T-helper 1 cell treated with Interleukin-12 subunit alpha and Interleukin-12 subunit beta and Interleukin-4 antibody, amounts not matched to agents 30 μg/mL and 1 μg/mL, for 36 hours (primary cell): ENCODE results near the gene SRBD1.
"Not testable (repeated sequence)": the region's sequence is repeated elsewhere in the genome, so short reads cannot be mapped to it uniquely, and the experiment has no call there.

Source experiments
- H3K27ac Mint-ChIP-seq: one replicate; pipeline ENCODE4 v1.8.0; 2021; ENCODE audit warnings: mild to moderate bottlenecking, mixed read lengths
- H3K27me3 Mint-ChIP-seq: one replicate; pipeline ENCODE4 v1.8.0; 2021; ENCODE audit warnings: low read depth, mixed read lengths
- H3K36me3 Mint-ChIP-seq: one replicate; pipeline ENCODE4 v1.8.0; 2021; ENCODE audit warnings: low read depth, mixed read lengths
- H3K4me1 Mint-ChIP-seq: one replicate; pipeline ENCODE4 v1.8.0; 2021; ENCODE audit warnings: low read depth, mixed read lengths
- H3K4me3 Mint-ChIP-seq: one replicate; pipeline ENCODE4 v1.8.0; 2021; ENCODE audit warnings: mild to moderate bottlenecking, moderate library complexity, mixed read lengths
- H3K9me3 Mint-ChIP-seq: one replicate; pipeline ENCODE4 v1.8.0; 2021; ENCODE audit warnings: mixed read lengths

SRBD1 gene

GRCh38 chr2:45435316-45435715 is 175.8 kb downstream of the SRBD1 start:
- no peaks in the 10 kb centered on the region for H3K36me3 Mint-ChIP-seq
- H3K9me3 Mint-ChIP-seq, result peaks cover 4% of the 10 kb centered on the region
- H3K4me1 Mint-ChIP-seq, result no peaks in the 10 kb centered on the region
- H3K27me3 Mint-ChIP-seq, result no peaks in the 10 kb centered on the region
- H3K27ac Mint-ChIP-seq, result no peak overlapping the region
- no peak overlapping the region for H3K4me3 Mint-ChIP-seq

GRCh38 chr2:45433363-45433762 is 177.7 kb downstream of the SRBD1 start:
- no peak overlapping the region for H3K4me3 Mint-ChIP-seq
- H3K4me1 Mint-ChIP-seq, result no peaks in the 10 kb centered on the region
- no peaks in the 10 kb centered on the region for H3K36me3 Mint-ChIP-seq
- H3K27ac Mint-ChIP-seq, result no peak overlapping the region
- H3K9me3 Mint-ChIP-seq, result peaks cover 4% of the 10 kb centered on the region
- no peaks in the 10 kb centered on the region for H3K27me3 Mint-ChIP-seq

GRCh38 chr2:45432406-45432805 is 178.7 kb downstream of the SRBD1 start:
- Mint-ChIP-seq H3K9me3 (peaks cover 4% of the 10 kb centered on the region), H3K36me3 (no peaks in the 10 kb centered on the region), H3K27ac (no peak overlapping the region), H3K4me3 (no peak overlapping the region), H3K27me3 (no peaks in the 10 kb centered on the region), H3K4me1 (no peaks in the 10 kb centered on the region)

- H3K4me3 Mint-ChIP-seq, H3K36me3 Mint-ChIP-seq, H3K27me3 Mint-ChIP-seq, H3K27ac Mint-ChIP-seq, H3K4me1 Mint-ChIP-seq, H3K9me3 Mint-ChIP-seq: not testable (repeated sequence)
These were observed 185.0 kb downstream of the SRBD1 start for GRCh38 chr2:45426025-45426424.

GRCh38 chr2:45422921-45423320 is 188.1 kb downstream of the SRBD1 start:
- Mint-ChIP-seq H3K4me1 (no peaks in the 10 kb centered on the region), H3K36me3 (peaks cover 6% of the 10 kb centered on the region), H3K4me3 (no peak overlapping the region), H3K27me3 (no peaks in the 10 kb centered on the region), H3K27ac (no peak overlapping the region), H3K9me3 (no peaks in the 10 kb centered on the region)

GRCh38 chr2:45418532-45418931 is 192.5 kb downstream of the SRBD1 start:
- Mint-ChIP-seq H3K9me3 (no peaks in the 10 kb centered on the region), H3K4me3 (no peak overlapping the region), H3K4me1 (no peaks in the 10 kb centered on the region), H3K36me3 (peaks cover 6% of the 10 kb centered on the region), H3K27ac (no peak overlapping the region), H3K27me3 (no peaks in the 10 kb centered on the region)

GRCh38 chr2:45415534-45416123 is 195.4 kb downstream of the SRBD1 start:
- H3K4me1 Mint-ChIP-seq, result no peaks in the 10 kb centered on the region
- no peak overlapping the region for H3K4me3 Mint-ChIP-seq
- H3K27me3 Mint-ChIP-seq, result no peaks in the 10 kb centered on the region
- peaks cover 13% of the 10 kb centered on the region for H3K36me3 Mint-ChIP-seq
- H3K27ac Mint-ChIP-seq, result no peak overlapping the region
- H3K9me3 Mint-ChIP-seq, result no peaks in the 10 kb centered on the region

- Mint-ChIP-seq H3K9me3 (no peaks in the 10 kb centered on the region), H3K36me3 (peaks cover 7% of the 10 kb centered on the region), H3K4me3 (no peak overlapping the region), H3K4me1 (no peaks in the 10 kb centered on the region), H3K27ac (no peak overlapping the region), H3K27me3 (no peaks in the 10 kb centered on the region)
These were observed 198.2 kb downstream of the SRBD1 start for GRCh38 chr2:45412754-45413379.

GRCh38 chr2:45409677-45410076 is 201.4 kb downstream of the SRBD1 start:
- no peaks in the 10 kb centered on the region for H3K27me3 Mint-ChIP-seq
- H3K4me1 Mint-ChIP-seq, result no peaks in the 10 kb centered on the region
- no peak overlapping the region for H3K27ac Mint-ChIP-seq
- H3K36me3 Mint-ChIP-seq, result peaks cover 7% of the 10 kb centered on the region
- H3K9me3 Mint-ChIP-seq, result no peaks in the 10 kb centered on the region
- no peak overlapping the region for H3K4me3 Mint-ChIP-seq

- Mint-ChIP-seq H3K27me3 (no peaks in the 10 kb centered on the region), H3K27ac (no peak overlapping the region), H3K36me3 (peaks cover 3% of the 10 kb centered on the region), H3K9me3 (no peaks in the 10 kb centered on the region), H3K4me3 (no peak overlapping the region), H3K4me1 (no peaks in the 10 kb centered on the region)
These were observed 204.4 kb downstream of the SRBD1 start for GRCh38 chr2:45406621-45407020.

GRCh38 chr2:45404807-45405297 is 206.2 kb downstream of the SRBD1 start:
- H3K27me3 Mint-ChIP-seq, result no peaks in the 10 kb centered on the region
- H3K9me3 Mint-ChIP-seq, result no peaks in the 10 kb centered on the region
- no peak overlapping the region for H3K4me3 Mint-ChIP-seq
- H3K27ac Mint-ChIP-seq, result no peak overlapping the region
- peaks cover 2% of the 10 kb centered on the region for H3K36me3 Mint-ChIP-seq
- no peaks in the 10 kb centered on the region for H3K4me1 Mint-ChIP-seq

GRCh38 chr2:45403036-45403435 is 208.0 kb downstream of the SRBD1 start:
- Mint-ChIP-seq H3K36me3 (peaks cover 2% of the 10 kb centered on the region), H3K27ac (no peak overlapping the region), H3K9me3 (no peaks in the 10 kb centered on the region), H3K4me1 (no peaks in the 10 kb centered on the region), H3K4me3 (no peak overlapping the region), H3K27me3 (no peaks in the 10 kb centered on the region)

GRCh38 chr2:45401431-45401922 is 209.6 kb downstream of the SRBD1 start:
- no peak overlapping the region for H3K27ac Mint-ChIP-seq
- no peaks in the 10 kb centered on the region for H3K27me3 Mint-ChIP-seq

GRCh38 chr2:45399040-45399784 is 211.9 kb downstream of the SRBD1 start:
- no peak overlapping the region for H3K27ac Mint-ChIP-seq
- H3K9me3 Mint-ChIP-seq, result no peaks in the 10 kb centered on the region

More at GRCh38 chr2:45401431-45401922, 209.6 kb downstream of the SRBD1 start:
- Mint-ChIP-seq H3K4me3 (no peak overlapping the region), H3K36me3 (peaks cover 2% of the 10 kb centered on the region), H3K4me1 (no peaks in the 10 kb centered on the region), H3K9me3 (no peaks in the 10 kb centered on the region)

GRCh38 chr2:45397292-45397691 is 213.8 kb downstream of the SRBD1 start:
- Mint-ChIP-seq H3K4me3 (no peak overlapping the region), H3K4me1 (no peaks in the 10 kb centered on the region), H3K36me3 (peaks cover 2% of the 10 kb centered on the region), H3K27ac (no peak overlapping the region), H3K27me3 (no peaks in the 10 kb centered on the region), H3K9me3 (no peaks in the 10 kb centered on the region)

More at GRCh38 chr2:45399040-45399784, 211.9 kb downstream of the SRBD1 start:
- Mint-ChIP-seq H3K36me3 (peaks cover 2% of the 10 kb centered on the region), H3K27me3 (no peaks in the 10 kb centered on the region), H3K4me1 (no peaks in the 10 kb centered on the region), H3K4me3 (no peak overlapping the region)
